ENCODE data around the gene PRSS33. TPM values are rescaled to one million over a fixed set of nuclear protein-coding genes. Genes with fewer than 3 reads are reported as not detected.

PRSS33 gene
- total RNA-seq, 1 experiment from 2014 or later, result not detected

DNA sequence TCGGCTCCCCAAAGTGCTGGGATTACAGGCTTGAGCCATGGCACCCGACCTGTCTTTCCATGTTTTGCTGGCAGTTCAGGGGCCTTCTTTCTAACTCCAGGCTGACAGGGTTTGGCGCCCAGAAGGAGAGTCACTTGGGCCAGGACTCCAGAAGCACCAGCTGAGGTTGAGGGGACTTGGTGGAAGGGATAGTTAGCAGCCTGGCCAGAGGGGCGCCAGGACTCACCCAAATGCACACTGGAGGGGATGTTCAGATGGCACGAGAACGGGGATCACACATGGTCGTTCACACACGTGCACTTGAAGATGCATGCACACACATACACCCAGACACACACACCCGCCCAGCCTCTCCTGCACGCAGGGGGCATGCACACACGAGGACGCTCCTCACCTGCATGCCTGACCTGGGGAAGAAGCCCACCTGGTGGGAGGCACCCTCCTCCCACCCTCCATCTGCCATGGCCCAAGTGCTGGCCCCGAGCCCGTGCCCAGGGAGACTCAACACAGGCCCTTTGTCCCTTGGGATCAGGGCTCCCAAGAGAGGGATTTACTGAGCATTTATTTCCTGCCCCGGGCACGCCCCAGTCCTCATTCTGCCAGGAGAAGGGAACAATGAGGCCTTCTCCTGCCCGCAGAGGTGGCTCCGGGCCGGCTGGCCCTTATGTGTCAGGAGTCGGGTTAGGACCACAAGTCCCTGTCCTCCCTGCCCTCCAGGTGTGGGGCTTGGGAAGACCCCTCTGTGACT lies 27.4 kb upstream of the PRSS33 start:
- TF ChIP-seq CTCF (conservative IDR thresholded peaks at IDR 0.05; ENCODE audit: low read depth, low read length), result no peak
- TF ChIP-seq EZH2 (IDR thresholded peaks at IDR 0.05; ENCODE audit: borderline replicate concordance, low read depth, low read length, poor library complexity, severe bottlenecking), result no peak
- Histone ChIP-seq H3K27me3 (replicated peaks; ENCODE audit: insufficient read depth, low read depth, low read length, poor library complexity) (no peaks in the 10 kb centered on the region), H3K27ac (ENCODE audit: low read depth, low read length, poor library complexity, severe bottlenecking) (no peak overlapping the region), H3K9me3 (ENCODE audit: low read depth, low read length, poor library complexity, severe bottlenecking) (no peaks in the 10 kb centered on the region), H3K4me1 (ENCODE audit: insufficient read depth, low read length, poor library complexity, severe bottlenecking) (peaks cover 9% of the 10 kb centered on the region), H3K4me3 (ENCODE audit: low read depth, low read length, poor library complexity, severe bottlenecking) (no peak overlapping the region), H3K36me3 (ENCODE audit: insufficient read depth, low read length, poor library complexity, severe bottlenecking) (no peaks in the 10 kb centered on the region)
- POLR2A ChIA-PET (ENCODE audit: low non-redundant PET), result no interaction called here
- intact Hi-C loops (cut with micrococcal nuclease; ENCODE audit: unreplicated experiment), result no loop called here
- CTCF ChIA-PET, result no interaction called here
- DNase-seq (ENCODE audit: low spot score), result no peak
- BruUV-seq (replicated peaks), result no TSS peak

- no peaks in the 10 kb centered on the region for H3K9me3 ChIP-seq (ENCODE audit: low read depth, low read length, poor library complexity, severe bottlenecking)
- ChIA-PET POLR2A (ENCODE audit: low non-redundant PET) (no interaction called here), CTCF (no interaction called here)
- H3K4me1 ChIP-seq (ENCODE audit: insufficient read depth, low read length, poor library complexity, severe bottlenecking), result peaks cover 9% of the 10 kb centered on the region
- intact Hi-C loops (cut with micrococcal nuclease; ENCODE audit: unreplicated experiment), result no loop called here
- BruUV-seq (replicated peaks), result no TSS peak
- no peaks in the 10 kb centered on the region for H3K27me3 ChIP-seq (replicated peaks; ENCODE audit: insufficient read depth, low read depth, low read length, poor library complexity)
- DNase-seq (ENCODE audit: low spot score), result no peak
- no peak overlapping the region for H3K27ac ChIP-seq (ENCODE audit: low read depth, low read length, poor library complexity, severe bottlenecking)
- H3K36me3 ChIP-seq (ENCODE audit: insufficient read depth, low read length, poor library complexity, severe bottlenecking), result no peaks in the 10 kb centered on the region
- TF ChIP-seq CTCF (conservative IDR thresholded peaks at IDR 0.05; ENCODE audit: low read depth, low read length) (no peak), EZH2 (IDR thresholded peaks at IDR 0.05; ENCODE audit: borderline replicate concordance, low read depth, low read length, poor library complexity, severe bottlenecking) (no peak)
- no peak overlapping the region for H3K4me3 ChIP-seq (ENCODE audit: low read depth, low read length, poor library complexity, severe bottlenecking)
Measured at GRCh38 chr16:2813771-2814221, 26.4 kb upstream of the PRSS33 start.

- no peak overlapping the region for H3K27ac ChIP-seq (ENCODE audit: low read depth, low read length, poor library complexity, severe bottlenecking)
- no peak for TF ChIP-seq CTCF (conservative IDR thresholded peaks at IDR 0.05; ENCODE audit: low read depth, low read length)
- ChIA-PET POLR2A (ENCODE audit: low non-redundant PET) (interaction anchor here (0.6 kb wide), 1 partner anchor 54 kb away, joined by 3 read pairs; no protein-coding TSS in a partner anchor), CTCF (no interaction called here)
- intact Hi-C loops (cut with micrococcal nuclease; ENCODE audit: unreplicated experiment), result no loop called here
- no peak overlapping the region for H3K4me3 ChIP-seq (ENCODE audit: low read depth, low read length, poor library complexity, severe bottlenecking)
- H3K9me3 ChIP-seq (ENCODE audit: low read depth, low read length, poor library complexity, severe bottlenecking), result no peaks in the 10 kb centered on the region
- H3K27me3 ChIP-seq (replicated peaks; ENCODE audit: insufficient read depth, low read depth, low read length, poor library complexity), result no peaks in the 10 kb centered on the region
- no TSS peak for BruUV-seq (replicated peaks)
- peaks cover 9% of the 10 kb centered on the region for H3K4me1 ChIP-seq (ENCODE audit: insufficient read depth, low read length, poor library complexity, severe bottlenecking)
- no peak for DNase-seq (ENCODE audit: low spot score)
- no peaks in the 10 kb centered on the region for H3K36me3 ChIP-seq (ENCODE audit: insufficient read depth, low read length, poor library complexity, severe bottlenecking)
Measured at GRCh38 chr16:2811703-2812471, 24.5 kb upstream of the PRSS33 start.
